G401 (cell line): ENCODE results near the gene WDR36. TPM values are rescaled to one million over a fixed set of nuclear protein-coding genes. Genes with fewer than 3 reads are reported as not detected.
A peak's percentile ranks its signal among the peaks of the same experiment; 100 is the strongest.

ENCODE experiments used
- DNase-seq: peaks from one replicate; pipeline ENCODE4 v3.0.0-alpha.2; 2015; ENCODE audit warnings: low spot score
- in situ Hi-C: cut with HindIII; loops from 2 replicates; pipeline ENCODE4 v1.10.0; 2016; ENCODE audit warnings: low sequenced_read_pairs, mixed read lengths
- total RNA-seq: library from RNA; depleted of rRNA; stranded (reverse); fragments of >200 nt; shearing (Covaris generic); gene quantifications from 2 replicates; pipeline ENCODE4 v1.2.3, GENCODE V29; 2014; rRNA removed

The WDR36 gene
- total RNA-seq: 26.8 and 44.0 TPM in 2 replicates

DNA sequence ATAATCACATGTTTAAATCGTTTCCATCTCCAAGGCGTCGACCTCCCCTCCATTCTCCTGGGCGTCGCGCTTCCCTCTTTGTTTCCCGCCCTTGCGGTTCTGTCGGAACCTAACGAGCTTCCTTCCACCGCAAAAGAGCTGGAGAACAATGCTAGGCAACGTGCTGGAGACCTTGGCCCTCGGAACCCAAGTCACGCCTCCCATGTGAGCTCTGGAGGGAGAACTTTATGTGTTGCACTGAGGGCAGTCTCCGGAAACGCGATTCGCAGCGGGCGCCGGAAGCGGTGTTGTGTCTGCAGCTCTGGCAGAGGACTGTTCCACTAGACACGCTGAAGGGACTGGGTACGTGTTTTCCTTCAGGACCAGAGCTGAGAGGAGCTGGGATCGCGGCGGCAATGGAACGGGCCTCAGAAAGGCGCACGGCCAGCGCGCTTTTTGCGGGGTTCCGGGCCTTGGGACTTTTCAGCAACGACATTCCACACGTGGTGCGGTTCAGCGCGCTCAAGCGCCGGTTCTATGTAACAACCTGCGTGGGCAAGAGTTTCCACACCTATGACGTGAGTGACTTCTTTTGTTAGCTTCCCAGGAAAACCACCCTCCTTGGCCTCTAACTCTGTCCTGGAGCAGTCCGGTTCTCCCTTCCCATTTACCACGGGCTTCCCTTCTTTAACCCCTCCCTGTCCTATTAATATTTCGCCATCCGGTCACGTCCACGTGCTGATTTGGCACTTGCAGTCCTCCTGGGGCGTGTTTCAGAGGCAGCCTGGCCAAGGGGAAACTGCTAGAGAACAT lies at the start of gene WDR36:
TSS of gene WDR36 (plus strand) at position 287 of the 792 bp plus-strand sequence. CDS start at position 396, 109 bp downstream.
- DNase-seq: peak; percentile 91
- in situ Hi-C loops: no loop called here

DNA sequence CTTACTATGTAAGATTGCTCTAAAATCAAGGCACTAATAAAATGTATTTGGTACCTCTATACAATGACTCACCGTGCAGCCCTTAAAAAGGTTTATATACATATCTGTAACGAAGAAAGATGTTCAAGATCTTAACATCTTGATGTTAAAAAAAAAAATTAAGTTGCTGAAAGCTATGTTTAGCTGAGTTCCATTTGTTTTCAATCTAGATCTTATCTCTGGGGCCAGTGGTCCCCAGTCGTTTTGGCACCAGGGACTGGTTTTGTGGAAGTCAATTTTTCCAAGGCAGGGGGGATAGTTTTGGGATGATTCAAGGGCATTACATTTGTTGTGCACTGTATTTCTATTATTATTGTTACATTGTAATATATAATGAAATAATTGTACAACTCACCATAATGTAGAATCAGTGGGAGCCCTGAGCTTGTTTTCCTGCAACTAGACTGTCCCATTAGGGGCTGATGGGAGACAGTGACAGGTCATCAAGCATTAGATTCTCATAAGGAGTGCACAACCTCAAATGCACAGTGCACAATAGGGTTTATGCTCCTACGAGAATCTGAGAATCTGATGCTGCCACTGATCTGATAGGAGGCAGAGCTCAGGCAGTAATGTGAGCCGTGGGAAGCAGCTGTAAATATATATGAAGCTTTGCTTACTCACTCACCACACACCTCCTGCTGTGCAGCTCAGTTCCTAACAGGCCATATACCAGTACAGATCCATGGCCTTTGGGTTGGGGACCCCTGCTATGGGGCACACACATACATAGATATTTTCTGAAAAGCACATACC lies 48.2 kb upstream of the WDR36 start:
- in situ Hi-C loops: no loop called here
- no peak for DNase-seq

DNA sequence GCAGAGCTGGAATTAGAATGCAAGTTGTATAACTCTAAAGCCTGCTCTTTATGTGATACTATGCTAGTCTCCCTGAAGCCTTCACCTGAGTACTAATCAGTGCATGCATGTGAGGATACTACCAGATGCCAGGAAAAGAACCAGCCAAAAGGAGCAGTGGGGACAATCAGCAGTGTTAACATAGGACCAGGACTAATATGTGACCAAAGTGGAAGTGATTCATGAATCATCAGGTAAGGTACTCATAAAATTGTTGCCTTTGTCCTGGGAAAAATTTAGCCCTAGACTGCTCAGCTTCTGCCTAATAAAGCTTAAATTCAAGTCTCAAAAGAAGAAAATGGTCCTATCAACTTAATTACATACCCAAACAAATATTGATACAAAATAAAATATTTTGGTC lies 34.1 kb upstream of the WDR36 start:
- no peak for DNase-seq
- in situ Hi-C loops: no loop called here

DNA sequence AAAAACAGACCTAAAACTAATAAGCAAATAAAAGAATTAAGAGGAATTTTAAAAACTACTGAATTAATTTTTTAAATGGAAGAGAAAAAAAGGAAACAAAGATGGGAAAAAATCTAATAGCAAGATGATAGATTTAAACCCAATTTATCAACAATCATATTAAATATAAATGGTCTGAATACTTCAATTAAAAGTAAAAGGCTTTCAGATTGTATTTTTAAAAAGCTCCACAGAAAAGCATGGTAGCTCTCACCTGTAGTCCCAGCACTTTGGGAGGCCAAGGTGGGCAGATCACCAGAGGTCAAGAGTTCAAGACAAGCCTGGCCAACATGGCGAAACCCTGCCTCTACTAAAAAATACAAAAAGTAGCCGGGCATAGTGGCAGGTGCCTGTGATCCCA lies 32.0 kb upstream of the WDR36 start:
- DNase-seq: no peak
- in situ Hi-C loops: no loop called here

DNA sequence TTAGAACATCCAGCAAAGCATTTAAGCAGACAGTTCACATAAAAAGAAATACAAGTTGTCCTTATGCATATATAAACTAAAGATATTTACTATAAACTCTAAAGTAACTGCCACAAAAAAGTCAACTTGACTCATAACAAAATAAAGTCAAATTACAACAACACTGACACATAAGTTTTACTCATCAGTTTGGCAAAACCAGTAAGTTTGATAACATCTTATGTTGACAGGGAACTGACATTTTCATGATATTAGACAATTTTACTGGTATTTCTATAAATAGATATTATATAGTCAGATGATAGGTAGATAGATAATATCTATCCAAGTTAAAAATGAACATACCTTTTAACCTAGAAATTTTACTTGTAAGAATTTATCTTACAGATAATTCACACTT lies 30.5 kb upstream of the WDR36 start:
- DNase-seq: no peak
- in situ Hi-C loops: no loop called here

DNA sequence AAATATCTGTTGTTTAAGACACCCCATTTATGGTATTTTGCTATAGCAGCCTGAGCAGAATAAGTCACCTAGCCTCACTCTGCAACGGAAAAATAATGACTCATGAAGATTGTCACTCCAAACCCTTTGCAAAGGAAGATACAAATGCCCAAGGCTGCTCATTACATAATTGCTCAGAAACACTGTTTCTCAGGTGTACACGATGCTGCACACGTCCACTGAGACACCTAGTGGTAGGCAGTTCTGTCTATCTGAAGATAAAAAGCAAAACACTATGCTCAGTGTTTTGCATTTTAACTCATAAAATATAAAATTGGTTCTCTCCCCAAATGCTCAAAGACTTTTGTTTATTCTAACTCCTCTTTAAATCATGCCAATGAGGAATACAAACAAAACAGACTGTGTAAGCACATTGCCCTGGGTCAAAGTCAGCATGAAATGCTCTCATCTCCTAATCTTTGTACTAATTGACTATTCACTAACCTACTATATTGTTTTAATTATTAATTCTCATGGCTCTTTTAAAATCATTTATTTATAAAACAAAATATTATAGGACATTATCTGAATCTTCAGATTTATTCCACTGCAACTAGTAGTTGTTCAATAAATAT lies 28.3 kb upstream of the WDR36 start:
- no peak for DNase-seq
- in situ Hi-C loops: no loop called here

DNA sequence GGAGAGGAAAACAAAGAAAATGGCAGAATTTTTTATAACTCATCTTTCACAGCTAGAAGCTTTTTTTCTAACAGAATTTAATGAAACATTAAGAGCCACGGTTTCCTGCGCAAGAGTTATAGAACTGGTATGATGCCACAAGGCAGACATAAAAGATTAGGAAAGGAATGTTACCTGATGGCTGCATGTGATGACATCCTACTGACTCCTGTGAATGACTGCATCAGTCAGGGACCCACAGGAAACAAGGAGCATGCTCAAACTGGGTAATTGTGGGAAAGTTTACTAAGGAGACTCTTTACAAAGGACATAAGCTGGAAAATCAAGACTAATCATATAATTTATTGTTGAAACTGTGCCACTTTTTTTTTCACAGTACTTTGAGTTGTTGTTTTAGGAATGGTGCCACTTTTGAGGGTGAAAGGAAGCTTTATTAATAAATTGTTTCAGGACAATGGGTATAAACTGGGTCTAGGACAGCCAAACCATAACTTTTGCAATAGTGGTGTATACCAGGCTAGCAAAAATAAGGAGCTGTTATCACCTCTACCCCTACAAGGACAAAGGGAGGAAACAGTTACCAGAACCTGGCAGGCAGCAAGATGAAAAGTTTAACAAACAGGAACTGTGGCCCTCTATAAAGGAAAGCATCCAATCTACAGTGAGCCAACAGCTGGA lies 25.7 kb upstream of the WDR36 start:
- DNase-seq: no peak
- in situ Hi-C loops: no loop called here

DNA sequence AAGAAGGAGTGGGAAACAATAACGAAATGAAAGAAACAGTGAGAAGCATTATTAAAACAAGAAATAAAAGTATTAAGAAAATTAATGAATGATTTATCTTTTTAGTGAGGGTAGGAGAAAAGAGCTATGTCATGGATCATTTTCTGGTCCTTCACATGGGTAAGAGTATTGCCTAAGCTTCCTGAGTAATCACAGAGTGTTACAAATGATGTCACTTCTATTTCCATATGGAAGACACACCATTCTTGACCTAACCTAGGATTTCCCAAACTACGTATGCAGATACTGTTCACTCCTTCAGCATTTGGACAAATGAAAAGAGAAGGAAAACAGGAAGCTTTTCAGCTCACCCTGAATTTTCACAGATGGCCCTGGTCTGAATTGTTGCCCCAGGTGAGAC lies 23.9 kb upstream of the WDR36 start:
- in situ Hi-C loops: no loop called here
- DNase-seq: no peak

DNA sequence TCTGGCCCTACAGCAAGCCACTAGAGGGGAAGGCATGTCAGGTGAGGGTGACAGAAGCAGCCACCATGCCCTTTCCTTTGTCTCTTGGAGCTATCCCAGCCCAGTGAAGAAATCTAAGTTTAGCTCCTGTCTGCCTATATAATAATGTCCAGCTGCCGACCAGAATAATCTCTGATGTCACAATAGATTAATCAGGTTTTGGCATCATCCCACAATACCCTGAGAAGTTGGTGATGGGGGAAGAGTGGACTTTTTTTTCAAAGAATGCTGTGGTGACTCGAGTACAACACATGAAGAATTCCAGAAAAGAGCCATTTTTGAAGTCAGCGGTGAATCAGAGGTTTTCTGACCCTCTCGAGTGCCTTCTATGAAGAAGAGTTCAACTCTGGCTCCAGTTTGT lies 22.3 kb upstream of the WDR36 start:
- in situ Hi-C loops: no loop called here
- no peak for DNase-seq

DNA sequence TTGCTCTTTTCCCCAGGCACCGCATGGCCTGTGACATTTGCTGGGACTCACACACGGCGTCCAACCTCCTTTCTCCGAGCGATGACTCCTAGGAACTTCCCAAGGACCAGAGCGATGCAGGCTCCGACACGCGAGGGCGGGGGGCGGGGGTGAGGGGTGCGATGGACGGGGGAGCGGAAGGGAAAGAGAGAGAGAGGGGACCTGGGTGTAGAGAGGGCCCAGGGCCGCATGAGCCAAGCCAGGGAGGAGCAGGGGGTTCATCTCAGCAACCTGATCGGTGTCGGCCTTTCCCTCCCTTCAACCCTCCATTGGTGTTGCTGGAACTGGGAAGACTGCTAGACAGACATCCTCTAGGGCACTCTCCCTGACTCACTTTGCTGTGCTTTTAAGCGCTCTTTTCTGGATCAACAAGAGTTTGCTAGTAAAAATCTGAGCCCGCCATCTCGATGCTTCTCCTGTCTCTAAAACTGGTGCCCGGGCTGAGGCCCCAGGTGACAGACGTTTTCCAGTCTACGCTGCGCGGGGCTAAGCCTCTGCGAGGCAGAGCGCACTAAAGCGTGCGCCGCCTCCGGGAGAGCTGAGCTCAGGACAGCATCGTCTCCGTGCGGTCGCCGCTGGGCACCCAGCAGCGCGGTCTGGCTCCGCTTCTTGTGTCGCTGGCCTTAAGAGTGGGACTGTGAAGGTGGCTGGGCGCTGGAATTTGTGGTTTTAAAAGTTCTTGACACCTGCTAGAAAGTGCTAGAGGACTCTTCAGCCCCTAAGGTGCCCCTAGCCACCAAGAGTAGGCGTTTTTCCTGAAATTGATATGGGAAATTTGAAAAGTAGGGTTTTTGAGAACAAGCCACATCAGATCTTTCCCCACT lies 21.6 kb upstream of the WDR36 start:
- in situ Hi-C loops: no loop called here
- DNase-seq: peak; percentile 30

DNA sequence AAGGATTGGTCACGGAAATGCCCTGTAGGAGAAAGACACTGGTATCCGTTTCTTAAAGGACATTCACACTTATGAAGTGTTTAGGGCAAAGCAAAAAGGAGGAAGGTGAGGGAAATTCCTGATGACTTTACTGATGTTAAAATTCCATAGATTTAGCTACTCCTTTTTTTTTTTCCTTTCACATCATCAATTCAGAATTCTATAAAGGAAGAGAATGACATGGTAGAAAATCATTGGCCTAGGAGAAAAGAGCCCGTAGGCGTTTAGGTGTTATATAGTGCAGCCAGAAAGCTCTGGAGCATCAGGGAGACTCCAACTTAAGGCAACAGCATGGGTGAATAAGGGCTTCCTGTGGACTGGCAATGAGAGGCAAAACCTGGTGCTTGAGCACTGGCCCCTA lies 20.7 kb upstream of the WDR36 start, which contains the start of gene TSLP:
TSS of gene TSLP (plus strand) at position 301 of the 400 bp plus-strand sequence. CDS start 178 bp downstream, outside the sequence.
- in situ Hi-C loops: no loop called here
- no peak for DNase-seq

DNA sequence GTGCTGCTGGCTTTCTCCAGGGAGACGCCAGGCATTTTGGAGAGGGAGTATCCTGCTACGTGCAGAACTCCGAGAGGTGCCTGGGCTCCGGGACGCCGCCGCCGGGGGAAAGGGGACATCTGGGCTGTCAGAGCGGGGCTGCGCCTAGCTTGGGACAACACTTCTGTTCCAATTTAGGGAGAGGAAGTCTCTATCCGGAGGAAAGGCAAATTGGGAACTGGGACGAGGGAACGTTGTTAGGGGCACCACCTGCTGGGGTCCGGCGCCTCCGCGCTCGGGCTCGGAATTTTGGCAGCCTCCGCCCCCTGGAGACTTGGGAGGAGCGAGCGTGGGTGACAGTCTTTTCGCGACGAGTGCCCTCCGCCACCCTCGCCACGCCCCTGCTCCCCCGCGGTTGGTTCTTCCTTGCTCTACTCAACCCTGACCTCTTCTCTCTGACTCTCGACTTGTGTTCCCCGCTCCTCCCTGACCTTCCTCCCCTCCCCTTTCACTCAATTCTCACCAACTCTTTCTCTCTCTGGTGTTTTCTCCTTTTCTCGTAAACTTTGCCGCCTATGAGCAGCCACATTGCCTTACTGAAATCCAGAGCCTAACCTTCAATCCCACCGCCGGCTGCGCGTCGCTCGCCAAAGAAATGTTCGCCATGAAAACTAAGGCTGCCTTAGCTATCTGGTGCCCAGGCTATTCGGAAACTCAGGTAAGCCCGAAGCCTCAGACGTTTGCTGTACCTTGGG lies 19.0 kb upstream of the WDR36 start:
- in situ Hi-C loops: no loop called here
- DNase-seq: no peak

DNA sequence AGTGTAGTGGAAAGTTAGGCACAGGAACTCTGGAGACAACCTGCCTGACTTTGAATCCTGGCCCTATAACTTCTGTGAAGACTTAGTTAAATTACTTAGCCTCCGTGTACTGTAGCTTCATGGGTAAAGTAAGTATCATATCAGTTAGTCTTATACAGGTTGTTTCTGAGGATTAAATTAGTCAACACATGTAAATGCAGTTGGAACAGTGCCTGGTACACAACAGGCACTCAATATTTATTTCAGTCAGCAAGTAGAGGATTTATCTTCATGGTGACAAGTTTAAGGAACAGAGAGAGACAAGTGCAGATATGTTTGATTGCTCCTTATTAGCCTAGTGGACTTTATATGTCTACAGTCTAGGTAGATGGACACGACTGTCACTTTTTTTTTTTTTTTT lies 17.9 kb upstream of the WDR36 start:
- DNase-seq: no peak
- in situ Hi-C loops: no loop called here

DNA sequence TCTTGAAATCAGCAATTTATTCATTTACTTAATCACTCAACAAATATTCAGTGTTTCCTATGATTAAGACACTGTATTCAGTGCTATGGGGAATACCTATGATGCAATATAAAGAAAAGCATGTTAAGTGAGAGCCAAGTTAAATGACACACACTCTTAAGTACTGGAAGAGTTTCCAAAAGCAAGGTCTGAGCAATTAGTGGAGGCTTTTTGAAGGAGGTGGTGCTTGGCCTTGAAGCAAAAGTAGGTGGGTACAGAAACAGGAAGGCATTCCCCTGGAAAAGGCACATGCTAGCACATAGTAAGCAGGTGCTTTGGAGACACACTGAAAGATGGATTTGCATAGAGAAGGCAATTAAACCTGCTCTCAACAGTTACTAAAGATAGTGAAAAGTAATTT lies 16.6 kb upstream of the WDR36 start:
- in situ Hi-C loops: no loop called here
- no peak for DNase-seq

DNA sequence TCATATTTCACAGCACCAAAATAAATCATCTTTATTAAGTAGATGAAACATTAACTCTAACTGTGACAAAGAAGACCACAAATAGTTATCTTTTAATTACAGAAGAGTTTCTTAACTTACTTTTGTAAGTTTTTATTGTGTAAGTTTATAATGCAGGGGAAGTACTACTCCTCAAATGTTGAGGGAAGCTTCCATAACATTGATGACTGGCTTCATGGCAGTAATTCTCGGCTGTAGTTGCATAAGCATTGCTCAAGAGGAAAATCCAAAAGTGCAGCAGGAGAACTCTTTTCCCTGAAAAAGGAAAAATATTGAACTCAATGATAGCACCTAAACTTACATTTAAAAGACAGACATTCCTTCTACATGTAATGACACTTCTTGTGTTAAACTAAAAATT lies 16.1 kb upstream of the WDR36 start:
- no peak for DNase-seq
- in situ Hi-C loops: no loop called here

DNA sequence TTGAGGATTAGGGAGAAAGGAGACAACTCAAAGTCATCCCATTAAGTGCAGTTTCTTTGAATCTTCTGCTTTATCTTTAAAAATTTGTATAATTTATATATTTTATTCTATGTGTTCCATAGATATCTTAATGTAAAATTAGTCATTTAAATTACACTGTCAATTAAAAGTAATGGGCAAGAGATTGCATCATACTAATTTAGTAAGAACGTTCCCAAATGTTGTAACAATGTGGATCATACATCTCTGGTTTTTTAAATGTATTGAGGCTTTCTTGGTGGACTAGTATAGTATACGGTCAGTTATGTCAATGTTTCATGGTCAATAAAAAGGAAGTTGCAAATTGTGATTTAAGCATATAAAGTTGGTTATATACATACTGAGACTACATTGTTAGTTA lies 14.5 kb upstream of the WDR36 start:
- DNase-seq: no peak
- in situ Hi-C loops: no loop called here

DNA sequence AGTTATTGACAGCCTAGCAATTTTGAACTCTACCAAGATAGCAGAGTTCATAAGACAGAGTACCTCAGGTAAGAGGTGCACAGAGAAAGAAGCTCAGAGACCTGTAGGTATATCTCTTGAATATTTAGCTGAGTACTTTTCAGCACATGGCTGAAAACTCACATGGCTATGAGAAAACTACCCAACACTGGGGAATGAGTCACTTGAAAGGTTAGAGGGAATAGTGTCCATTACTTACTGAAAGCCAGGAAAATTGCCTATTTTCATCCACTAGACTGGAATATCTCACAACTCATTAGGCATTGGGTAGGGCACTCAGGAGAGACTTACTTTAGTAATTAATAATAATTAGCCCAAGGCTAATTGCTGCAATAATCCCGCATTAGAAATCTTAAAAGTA lies 12.3 kb upstream of the WDR36 start:
- in situ Hi-C loops: no loop called here
- DNase-seq: no peak

DNA sequence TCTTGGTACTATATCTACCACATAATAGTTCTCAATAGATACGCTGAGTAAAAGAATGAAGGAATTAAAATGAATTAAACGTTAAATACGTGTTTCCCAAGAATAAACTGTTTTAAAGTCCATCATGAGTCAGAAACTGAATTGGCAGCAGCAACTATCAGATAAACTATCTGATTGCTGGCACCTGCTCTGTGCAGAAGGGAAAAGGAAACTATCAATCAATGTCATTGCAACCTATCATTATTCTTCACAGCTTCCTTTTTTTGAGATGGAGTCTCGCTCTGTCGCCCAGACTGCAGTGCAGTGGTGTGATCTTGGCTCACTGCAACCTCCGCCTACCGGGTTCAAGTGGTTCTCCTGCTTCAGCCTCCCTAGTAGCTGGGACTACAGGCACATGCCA lies 8.8 kb upstream of the WDR36 start:
- in situ Hi-C loops: no loop called here
- DNase-seq: no peak
